ENCODE results near the gene TEX22. TPM values are rescaled to one million over a fixed set of nuclear protein-coding genes. Genes with fewer than 3 reads are reported as not detected.

TEX22 gene
- total RNA-seq, 4 donors from 2014 or later = 0.57 TPM; not detected in 3

DNA sequence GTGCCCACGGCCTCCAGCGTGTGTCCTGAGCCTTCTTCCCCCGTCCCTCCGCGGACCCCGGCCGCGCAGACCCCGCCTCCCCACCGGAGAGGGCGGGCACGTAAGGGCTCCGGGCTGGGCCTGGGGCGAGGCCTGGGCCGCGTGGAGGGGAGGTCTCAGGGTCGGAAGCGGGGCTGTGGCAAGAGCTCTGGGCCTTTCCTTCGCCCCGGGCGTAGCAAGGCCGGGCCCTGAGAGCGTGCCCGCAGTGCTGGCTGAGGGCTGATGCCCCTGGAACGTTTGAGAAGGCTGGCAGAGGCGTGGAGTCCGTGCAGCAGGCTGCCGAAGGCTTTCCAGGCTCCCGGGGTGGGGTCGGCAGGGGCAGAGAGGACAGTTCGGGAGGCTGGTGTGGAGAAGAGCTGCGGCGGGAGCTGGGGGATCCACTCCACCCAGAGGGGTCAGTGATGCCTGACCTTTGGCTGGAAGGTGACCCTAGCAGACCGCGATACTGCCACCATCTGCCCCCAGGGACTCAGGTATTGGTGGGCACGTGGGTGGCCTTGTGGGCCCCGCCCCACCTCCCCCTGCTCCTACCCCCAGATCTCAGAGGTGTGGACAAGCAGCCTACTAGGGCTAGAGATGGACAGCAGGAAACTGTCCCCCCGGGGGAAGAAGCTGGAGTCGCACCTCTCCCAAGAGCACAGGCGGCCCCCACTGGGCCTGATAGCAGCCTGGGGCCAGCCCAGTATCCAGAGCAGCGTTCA lies 558 bp downstream of the TEX22 start:
- H3K36me3 ChIP-seq = peaks cover 0 to 42% (median 12%) of the 10 kb centered on the region in 3 donors
- intact Hi-C loops (cut with DNase I) = no loop called here
- peak overlapping the region; percentile 68 to 92 (median 82) for H3K4me3 ChIP-seq
- no peak for TF ChIP-seq CTCF (IDR thresholded peaks at IDR 0.05)
- TF ChIP-seq POLR2A (IDR thresholded peaks at IDR 0.05) = no peak
- no peaks in the 10 kb centered on the region for H3K27me3 ChIP-seq
- H3K27ac ChIP-seq = peak overlapping the region; percentile 77 to 92 (median 86)
- 73% methylated on average over 3 of the region's 41 CpGs; no CpG with 5 or more reads in 1 of the 2 donors for whole genome bisulfite sequencing, 2 donors
- H3K9me3 ChIP-seq = peaks cover 0 to 6% (median 0%) of the 10 kb centered on the region in 3 donors
- peaks cover 14 to 33% (median 17%) of the 10 kb centered on the region in 3 donors for H3K4me1 ChIP-seq
- DNase-seq = no peak

DNA sequence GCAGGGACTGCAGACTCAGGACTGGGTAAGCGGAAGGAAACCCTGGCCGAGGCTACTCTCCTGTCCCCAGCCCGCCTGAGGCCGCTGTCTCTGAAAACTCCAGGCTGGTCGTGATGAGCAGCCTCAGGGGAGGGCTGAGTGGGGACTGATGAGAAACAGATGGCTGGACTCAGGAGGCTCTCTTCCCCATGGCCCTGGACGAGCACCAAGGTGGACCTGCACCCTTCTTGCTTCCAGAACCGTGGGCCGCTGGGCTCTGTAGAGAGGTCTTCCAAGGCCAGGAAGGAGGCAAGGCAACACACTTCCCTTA lies 1.1 kb downstream of the TEX22 start:
- Histone ChIP-seq H3K27me3 (no peaks in the 10 kb centered on the region), H3K9me3 (peaks cover 0 to 8% (median 0%) of the 10 kb centered on the region in 3 donors), H3K27ac (no peak overlapping the region), H3K4me3 (peak overlapping the region in 3 of 4 donors; percentile 77 to 92 (median 87)), H3K36me3 (peaks cover 0 to 37% (median 12%) of the 10 kb centered on the region in 3 donors), H3K4me1 (peaks cover 14 to 33% (median 17%) of the 10 kb centered on the region in 3 donors)
- DNase-seq = no peak
- TF ChIP-seq POLR2A (IDR thresholded peaks at IDR 0.05) (no peak), CTCF (IDR thresholded peaks at IDR 0.05) (no peak)
- intact Hi-C loops (cut with DNase I) = no loop called here
- WGBS, 2 donors = no CpG with 5 or more reads among the region's 8 CpGs

GRCh38 chr14:105400016-105400415 lies 1.7 kb downstream of the TEX22 start:
- H3K27ac ChIP-seq = no peak overlapping the region
- 94 to 95% methylated on average over 3 to 5 of the region's 9 CpGs for WGBS, 2 donors
- peaks cover 0 to 31% (median 12%) of the 10 kb centered on the region in 3 donors for H3K36me3 ChIP-seq
- DNase-seq = no peak
- no peak for TF ChIP-seq POLR2A (IDR thresholded peaks at IDR 0.05)
- TF ChIP-seq CTCF (IDR thresholded peaks at IDR 0.05) = no peak
- H3K9me3 ChIP-seq = peaks cover 0 to 14% (median 0%) of the 10 kb centered on the region in 3 donors
- no peak overlapping the region for H3K4me3 ChIP-seq
- H3K4me1 ChIP-seq = peaks cover 14 to 33% (median 17%) of the 10 kb centered on the region in 3 donors
- intact Hi-C loops (cut with DNase I) = no loop called here
- no peaks in the 10 kb centered on the region for H3K27me3 ChIP-seq

GRCh38 chr14:105401699-105402098 lies 3.4 kb downstream of the TEX22 start:
- 90 to 94% methylated on average over 9 of the region's 9 CpGs for whole genome bisulfite sequencing, 2 donors
- Histone ChIP-seq H3K4me3 (no peak overlapping the region), H3K9me3 (peaks cover 0 to 14% (median 0%) of the 10 kb centered on the region in 3 donors), H3K4me1 (peaks cover 14 to 31% (median 17%) of the 10 kb centered on the region in 3 donors), H3K27ac (no peak overlapping the region), H3K36me3 (peaks cover 0 to 25% (median 12%) of the 10 kb centered on the region in 3 donors), H3K27me3 (no peaks in the 10 kb centered on the region)
- DNase-seq = no peak
- TF ChIP-seq POLR2A (IDR thresholded peaks at IDR 0.05) = no peak
- no peak for TF ChIP-seq CTCF (IDR thresholded peaks at IDR 0.05)
- intact Hi-C loops (cut with DNase I) = no loop called here

DNA sequence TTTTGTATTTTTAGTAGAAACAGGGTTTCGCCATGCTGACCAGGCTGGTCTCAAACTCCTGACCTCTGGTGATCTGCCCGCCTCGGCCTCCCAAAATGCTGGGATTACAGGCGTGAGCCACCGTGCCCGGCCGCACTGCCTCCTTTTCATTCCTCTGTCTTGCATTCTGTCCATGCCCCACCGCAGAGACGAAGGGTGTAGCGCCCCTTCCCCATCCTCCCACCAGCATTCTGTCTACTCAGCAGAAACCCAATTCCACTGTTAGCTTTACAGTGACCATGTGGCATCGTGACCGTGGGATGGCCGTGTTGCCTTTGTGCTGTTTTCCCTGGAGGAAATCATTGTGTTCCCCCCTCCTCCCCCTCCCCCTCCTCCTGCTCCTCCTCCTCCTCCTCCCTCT lies 10.3 kb downstream of the TEX22 start:
- H3K4me3 ChIP-seq = no peak overlapping the region
- no peak for DNase-seq
- TF ChIP-seq POLR2A (IDR thresholded peaks at IDR 0.05) (no peak), CTCF (IDR thresholded peaks at IDR 0.05) (no peak)
- no peak overlapping the region for H3K27ac ChIP-seq
- no peaks in the 10 kb centered on the region for H3K36me3 ChIP-seq
- intact Hi-C loops (cut with DNase I) = no loop called here
- 82 to 86% methylated on average over 13 of the region's 13 CpGs for WGBS, 2 donors
- H3K27me3 ChIP-seq = peaks cover 0 to 37% (median 4%) of the 10 kb centered on the region in 4 donors
- H3K9me3 ChIP-seq = peaks cover 0 to 8% (median 0%) of the 10 kb centered on the region in 3 donors
- H3K4me1 ChIP-seq = peaks cover 9 to 16% (median 13%) of the 10 kb centered on the region in 3 donors

Measured in esophagus squamous epithelium (tissue), 5 donors.